Osteoblast (primary cell): Measurements from ENCODE around the gene HSPB6. TPM values are rescaled to one million over a fixed set of nuclear protein-coding genes. Genes with fewer than 3 reads are reported as not detected.

ENCODE experiments used
- DNase-seq: peaks from one replicate; pipeline ENCODE4 v3.0.0; 2011; ENCODE audit warnings: low spot score, mixed read lengths; ENCODE audit not compliant: insufficient read length; ENCODE audit errors: missing footprints
- H2AFZ ChIP-seq: 2 replicates; pipeline ENCODE4 v1.6.0; 2011; ENCODE audit warnings: mild to moderate bottlenecking, low read length
- H3K27ac ChIP-seq: 2 replicates; pipeline ENCODE4 v1.5.1; 2011; ENCODE audit warnings: mild to moderate bottlenecking, low read depth, low read length, moderate library complexity
- H3K27me3 ChIP-seq: 2 replicates; pipeline ENCODE4 v1.6.0; 2012; ENCODE audit warnings: mild to moderate bottlenecking, control low read depth, inconsistent platforms, low read length, moderate library complexity; ENCODE audit not compliant: insufficient read depth
- H3K36me3 ChIP-seq: 2 replicates; pipeline ENCODE4 v1.5.1; 2011; ENCODE audit warnings: mild to moderate bottlenecking, low read length, control low read depth, moderate library complexity; ENCODE audit not compliant: insufficient read depth
- H3K4me1 ChIP-seq: 2 replicates; pipeline ENCODE4 v1.5.1; 2011; ENCODE audit warnings: mild to moderate bottlenecking, low read length, control low read depth, moderate library complexity; ENCODE audit not compliant: insufficient read depth
- H3K4me2 ChIP-seq: 2 replicates; pipeline ENCODE4 v1.6.0; 2011; ENCODE audit warnings: mild to moderate bottlenecking, low read length; ENCODE audit not compliant: insufficient read depth
- H3K4me3 ChIP-seq: fragments of 200-600 bp; sonication (generic); 3 replicates; pipeline ENCODE4 v1.5.1; 2012; ENCODE audit warnings: mild to moderate bottlenecking, low read length, inconsistent platforms; ENCODE audit not compliant: insufficient read depth
- H3K79me2 ChIP-seq: 2 replicates; pipeline ENCODE4 v1.6.0; 2012; ENCODE audit warnings: mild to moderate bottlenecking, low read length, control low read depth, inconsistent platforms; ENCODE audit not compliant: insufficient read depth
- H3K9me3 ChIP-seq: 2 replicates; pipeline ENCODE4 v1.5.1; 2011; ENCODE audit warnings: low read depth, low read length, control low read depth
- H4K20me1 ChIP-seq: 2 replicates; pipeline ENCODE4 v1.6.0; 2012; ENCODE audit warnings: mild to moderate bottlenecking, low read length, control low read depth; ENCODE audit not compliant: insufficient read depth
- total RNA-seq: library from RNA; depleted of rRNA; stranded (reverse); fragments of >200 nt; gene quantifications from 2 replicates; pipeline ENCODE4 v1.2.3, GENCODE V29; 2012
- TF ChIP-seq, protein P1 (sequence below): IDR thresholded peaks from 2 replicates; pipeline ENCODE4 v1.5.1; 2011; ENCODE audit warnings: mild to moderate bottlenecking, low read depth, low read length, moderate library complexity; ENCODE audit errors: extremely low read depth

The HSPB6 gene
- total RNA-seq, 1 donor: 14.5 TPM

DNA sequence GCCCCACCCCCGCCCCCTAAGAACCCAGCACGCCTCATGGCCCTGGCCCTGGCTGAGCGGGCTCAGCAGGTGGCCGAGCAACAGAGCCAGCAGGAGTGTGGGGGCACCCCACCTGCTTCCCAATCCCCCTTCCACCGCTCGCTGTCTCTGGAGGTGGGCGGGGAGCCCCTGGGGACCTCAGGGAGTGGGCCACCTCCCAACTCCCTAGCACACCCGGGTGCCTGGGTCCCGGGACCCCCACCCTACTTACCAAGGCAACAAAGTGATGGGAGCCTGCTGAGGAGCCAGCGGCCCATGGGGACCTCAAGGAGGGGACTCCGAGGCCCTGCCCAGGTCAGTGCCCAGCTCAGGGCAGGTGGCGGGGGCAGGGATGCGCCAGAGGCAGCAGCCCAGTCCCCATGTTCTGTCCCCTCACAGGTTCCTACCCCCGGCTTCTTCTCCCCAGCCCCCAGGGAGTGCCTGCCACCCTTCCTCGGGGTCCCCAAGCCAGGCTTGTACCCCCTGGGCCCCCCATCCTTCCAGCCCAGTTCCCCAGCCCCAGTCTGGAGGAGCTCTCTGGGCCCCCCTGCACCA is 30.5 kb upstream of the HSPB6 start:
- Histone ChIP-seq H3K27me3 (no peaks in the 10 kb centered on the region), H3K4me3 (no peak overlapping the region), H3K27ac (no peak overlapping the region), H3K36me3 (no peaks in the 10 kb centered on the region), H4K20me1 (no peaks in the 10 kb centered on the region), H3K79me2 (no peaks in the 10 kb centered on the region), H3K9me3 (no peaks in the 10 kb centered on the region), H3K4me2 (no peak overlapping the region), H3K4me1 (no peaks in the 10 kb centered on the region), H2AFZ (no peak overlapping the region)
- DNase-seq: peak; percentile 90
- TF ChIP-seq, protein P1, sequence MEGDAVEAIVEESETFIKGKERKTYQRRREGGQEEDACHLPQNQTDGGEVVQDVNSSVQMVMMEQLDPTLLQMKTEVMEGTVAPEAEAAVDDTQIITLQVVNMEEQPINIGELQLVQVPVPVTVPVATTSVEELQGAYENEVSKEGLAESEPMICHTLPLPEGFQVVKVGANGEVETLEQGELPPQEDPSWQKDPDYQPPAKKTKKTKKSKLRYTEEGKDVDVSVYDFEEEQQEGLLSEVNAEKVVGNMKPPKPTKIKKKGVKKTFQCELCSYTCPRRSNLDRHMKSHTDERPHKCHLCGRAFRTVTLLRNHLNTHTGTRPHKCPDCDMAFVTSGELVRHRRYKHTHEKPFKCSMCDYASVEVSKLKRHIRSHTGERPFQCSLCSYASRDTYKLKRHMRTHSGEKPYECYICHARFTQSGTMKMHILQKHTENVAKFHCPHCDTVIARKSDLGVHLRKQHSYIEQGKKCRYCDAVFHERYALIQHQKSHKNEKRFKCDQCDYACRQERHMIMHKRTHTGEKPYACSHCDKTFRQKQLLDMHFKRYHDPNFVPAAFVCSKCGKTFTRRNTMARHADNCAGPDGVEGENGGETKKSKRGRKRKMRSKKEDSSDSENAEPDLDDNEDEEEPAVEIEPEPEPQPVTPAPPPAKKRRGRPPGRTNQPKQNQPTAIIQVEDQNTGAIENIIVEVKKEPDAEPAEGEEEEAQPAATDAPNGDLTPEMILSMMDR: no peak

DNA sequence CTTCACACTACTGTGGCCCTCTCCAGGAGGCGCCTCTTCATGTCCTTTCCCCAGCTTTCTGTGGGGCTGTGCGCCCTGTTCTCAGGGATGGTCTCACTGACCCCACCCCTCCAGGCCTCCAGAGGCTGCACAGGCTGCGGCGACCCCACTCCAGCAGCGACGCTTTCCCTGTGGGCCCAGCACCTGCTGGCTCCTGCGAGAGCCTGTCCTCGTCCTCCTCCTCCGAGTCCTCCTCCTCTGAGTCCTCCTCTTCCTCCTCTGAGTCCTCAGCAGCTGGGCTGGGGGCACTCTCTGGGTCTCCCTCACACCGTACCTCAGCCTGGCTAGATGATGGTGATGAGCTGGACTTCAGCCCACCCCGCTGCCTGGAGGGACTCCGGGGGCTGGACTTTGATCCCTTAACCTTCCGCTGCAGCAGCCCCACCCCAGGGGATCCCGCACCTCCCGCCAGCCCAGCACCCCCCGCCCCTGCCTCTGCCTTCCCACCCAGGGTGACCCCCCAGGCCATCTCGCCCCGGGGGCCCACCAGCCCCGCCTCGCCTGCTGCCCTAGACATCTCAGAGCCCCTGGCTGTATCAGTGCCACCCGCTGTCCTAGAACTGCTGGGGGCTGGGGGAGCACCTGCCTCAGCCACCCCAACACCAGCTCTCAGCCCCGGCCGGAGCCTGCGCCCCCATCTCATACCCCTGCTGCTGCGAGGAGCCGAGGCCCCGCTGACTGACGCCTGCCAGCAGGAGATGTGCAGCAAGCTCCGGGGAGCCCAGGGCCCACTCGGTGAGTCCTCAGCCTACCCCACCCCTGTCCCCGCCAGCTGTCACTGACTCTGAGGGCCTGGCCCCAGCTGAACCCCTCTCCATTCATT is 29.7 kb upstream of the HSPB6 start:
- Histone ChIP-seq H3K4me2 (no peak overlapping the region), H3K4me1 (no peaks in the 10 kb centered on the region), H2AFZ (no peak overlapping the region), H4K20me1 (no peaks in the 10 kb centered on the region), H3K4me3 (no peak overlapping the region), H3K79me2 (no peaks in the 10 kb centered on the region), H3K27me3 (no peaks in the 10 kb centered on the region), H3K9me3 (no peaks in the 10 kb centered on the region), H3K36me3 (no peaks in the 10 kb centered on the region), H3K27ac (no peak overlapping the region)
- TF ChIP-seq, protein P1: no peak
- peak; percentile 73 for DNase-seq

DNA sequence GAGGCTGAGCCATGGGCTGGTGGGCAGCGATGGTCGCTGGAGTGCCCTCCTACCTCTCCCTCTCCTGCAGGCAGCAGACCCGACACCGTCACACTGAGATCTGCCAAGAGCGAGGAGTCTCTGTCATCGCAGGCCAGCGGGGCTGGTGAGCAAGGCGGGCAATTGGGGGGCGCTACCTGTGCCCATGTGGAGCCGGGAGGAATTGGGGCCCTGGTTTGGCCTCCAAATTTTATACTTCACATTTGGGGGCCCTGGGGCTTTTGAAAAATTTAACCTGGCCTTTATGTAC is 28.5 kb upstream of the HSPB6 start:
- Histone ChIP-seq H2AFZ (no peak overlapping the region), H3K27ac (no peak overlapping the region), H4K20me1 (no peaks in the 10 kb centered on the region), H3K79me2 (no peaks in the 10 kb centered on the region), H3K27me3 (no peaks in the 10 kb centered on the region), H3K36me3 (no peaks in the 10 kb centered on the region), H3K4me1 (no peaks in the 10 kb centered on the region), H3K4me2 (no peak overlapping the region), H3K4me3 (no peak overlapping the region), H3K9me3 (no peaks in the 10 kb centered on the region)
- DNase-seq: no peak
- TF ChIP-seq, protein P1: no peak

DNA sequence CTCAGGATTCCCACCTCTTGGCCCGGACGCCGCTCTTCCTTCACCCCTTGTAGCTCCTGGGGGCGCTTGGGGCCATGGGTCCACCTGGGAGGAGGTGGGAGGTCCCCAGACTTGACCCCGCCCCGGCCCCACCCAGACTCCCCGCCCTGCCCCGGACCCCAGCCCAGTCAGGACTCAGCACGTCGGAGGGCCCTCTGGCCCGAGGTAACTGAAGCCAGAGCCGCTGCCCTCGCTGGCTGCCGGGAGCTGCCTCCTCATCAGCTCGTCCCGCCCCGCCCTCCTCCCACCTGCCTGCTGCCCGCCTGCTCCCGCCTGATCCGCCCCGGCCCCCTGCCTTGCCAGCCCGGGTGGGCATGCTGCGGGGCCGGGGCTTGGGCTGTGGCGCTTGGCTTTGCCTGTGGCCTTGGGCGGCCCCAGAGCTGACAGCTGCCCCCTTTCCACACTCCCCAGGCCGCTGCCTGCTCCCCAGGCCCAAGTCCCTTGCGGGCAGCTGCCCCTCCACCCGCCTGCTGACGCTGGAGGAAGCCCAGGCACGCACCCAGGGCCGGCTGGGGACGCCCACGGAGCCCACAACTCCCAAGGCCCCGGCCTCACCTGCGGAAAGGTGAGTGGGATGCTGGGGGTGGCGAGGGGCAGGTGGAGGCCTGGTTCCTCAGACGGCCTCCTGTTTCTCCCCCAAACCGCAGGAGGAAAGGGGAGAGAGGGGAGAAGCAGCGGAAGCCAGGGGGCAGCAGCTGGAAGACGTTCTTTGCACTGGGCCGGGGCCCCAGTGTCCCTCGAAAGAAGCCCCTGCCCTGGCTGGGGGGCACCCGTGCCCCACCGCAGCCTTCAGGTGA is 27.9 kb upstream of the HSPB6 start:
- Histone ChIP-seq H3K9me3 (no peaks in the 10 kb centered on the region), H3K4me2 (no peak overlapping the region), H3K36me3 (no peaks in the 10 kb centered on the region), H3K4me1 (no peaks in the 10 kb centered on the region), H3K79me2 (no peaks in the 10 kb centered on the region), H4K20me1 (no peaks in the 10 kb centered on the region), H3K27me3 (no peaks in the 10 kb centered on the region), H2AFZ (no peak overlapping the region), H3K27ac (no peak overlapping the region), H3K4me3 (no peak overlapping the region)
- peak; percentile 75 for DNase-seq
- TF ChIP-seq, protein P1: no peak
